ENCODE measurements around the gene TCF7L2.

GRCh38 chr10:112919721-112920120, 30.3 kb upstream of the TCF7L2 start:
- TF ChIP-seq CTCF (IDR thresholded peaks at IDR 0.05; ENCODE audit: insufficient read depth, low read length, poor library complexity, severe bottlenecking) (no peak), EZH2phosphoT487 (conservative IDR thresholded peaks at IDR 0.05; ENCODE audit: low read length) (no peak)

All from SU-DHL-6 (cell line).